ENCODE results near the gene HPCAL1. TPM values are rescaled to one million over a fixed set of nuclear protein-coding genes. Genes with fewer than 3 reads are reported as not detected.

Gene HPCAL1
- total and polyA plus RNA-seq, 2 experiments from 2014 or later: 8.3 to 25.4 TPM

DNA sequence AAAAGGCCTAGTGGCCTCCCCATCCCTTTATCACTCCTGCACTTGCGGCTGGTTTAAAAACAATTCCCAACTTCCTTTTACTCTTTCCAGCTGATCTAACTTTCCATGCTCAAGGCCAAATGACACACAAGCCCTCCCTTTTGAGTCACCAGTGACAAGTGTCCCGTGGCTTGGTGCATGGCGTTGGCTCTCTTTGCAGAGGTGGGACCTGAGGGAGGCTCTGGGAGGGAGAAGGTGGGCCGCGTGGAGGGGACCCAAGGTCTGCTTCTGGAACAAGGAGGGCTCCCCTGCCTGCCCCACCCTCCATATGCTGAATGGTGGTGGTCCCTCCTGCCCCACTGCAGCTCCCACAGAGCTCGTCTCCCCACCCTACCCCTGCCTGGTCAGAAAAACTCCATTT lies 30.8 kb upstream of the HPCAL1 start:
- Mint-ChIP-seq H3K27ac (no peak overlapping the region), H3K27me3 (ENCODE audit: insufficient read depth, low read depth, poor library complexity) (peaks cover 7% of the 10 kb centered on the region), H3K4me1 (peaks cover 2% of the 10 kb centered on the region; the same call in 1 of the 3 replicates), H3K9me3 (no peaks in the 10 kb centered on the region), H3K4me3 (no peak overlapping the region), H3K36me3 (ENCODE audit: low read depth) (no peaks in the 10 kb centered on the region)
- no peak for ATAC-seq
- no peaks in the 10 kb centered on the region for H3K4me1 ChIP-seq (ENCODE audit: insufficient read depth)
- no peaks in the 10 kb centered on the region for H4K20me1 ChIP-seq (replicated peaks; ENCODE audit: insufficient read depth)
- no peaks in the 10 kb centered on the region for H3K36me3 ChIP-seq (ENCODE audit: insufficient read depth)
- no peaks in the 10 kb centered on the region for H3K9me2 ChIP-seq (ENCODE audit: insufficient read depth)
- H3K27me3 ChIP-seq (ENCODE audit: insufficient read depth): no peaks in the 10 kb centered on the region
- no peak for TF ChIP-seq ZNF331 (CRISPR knock-in tag; IDR thresholded peaks at IDR 0.05; ENCODE audit: low read depth)
- TF ChIP-seq, protein P1, sequence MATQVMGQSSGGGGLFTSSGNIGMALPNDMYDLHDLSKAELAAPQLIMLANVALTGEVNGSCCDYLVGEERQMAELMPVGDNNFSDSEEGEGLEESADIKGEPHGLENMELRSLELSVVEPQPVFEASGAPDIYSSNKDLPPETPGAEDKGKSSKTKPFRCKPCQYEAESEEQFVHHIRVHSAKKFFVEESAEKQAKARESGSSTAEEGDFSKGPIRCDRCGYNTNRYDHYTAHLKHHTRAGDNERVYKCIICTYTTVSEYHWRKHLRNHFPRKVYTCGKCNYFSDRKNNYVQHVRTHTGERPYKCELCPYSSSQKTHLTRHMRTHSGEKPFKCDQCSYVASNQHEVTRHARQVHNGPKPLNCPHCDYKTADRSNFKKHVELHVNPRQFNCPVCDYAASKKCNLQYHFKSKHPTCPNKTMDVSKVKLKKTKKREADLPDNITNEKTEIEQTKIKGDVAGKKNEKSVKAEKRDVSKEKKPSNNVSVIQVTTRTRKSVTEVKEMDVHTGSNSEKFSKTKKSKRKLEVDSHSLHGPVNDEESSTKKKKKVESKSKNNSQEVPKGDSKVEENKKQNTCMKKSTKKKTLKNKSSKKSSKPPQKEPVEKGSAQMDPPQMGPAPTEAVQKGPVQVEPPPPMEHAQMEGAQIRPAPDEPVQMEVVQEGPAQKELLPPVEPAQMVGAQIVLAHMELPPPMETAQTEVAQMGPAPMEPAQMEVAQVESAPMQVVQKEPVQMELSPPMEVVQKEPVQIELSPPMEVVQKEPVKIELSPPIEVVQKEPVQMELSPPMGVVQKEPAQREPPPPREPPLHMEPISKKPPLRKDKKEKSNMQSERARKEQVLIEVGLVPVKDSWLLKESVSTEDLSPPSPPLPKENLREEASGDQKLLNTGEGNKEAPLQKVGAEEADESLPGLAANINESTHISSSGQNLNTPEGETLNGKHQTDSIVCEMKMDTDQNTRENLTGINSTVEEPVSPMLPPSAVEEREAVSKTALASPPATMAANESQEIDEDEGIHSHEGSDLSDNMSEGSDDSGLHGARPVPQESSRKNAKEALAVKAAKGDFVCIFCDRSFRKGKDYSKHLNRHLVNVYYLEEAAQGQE (IDR thresholded peaks at IDR 0.05; ENCODE audit: unreplicated experiment): no peak
- TF ChIP-seq, protein P2, sequence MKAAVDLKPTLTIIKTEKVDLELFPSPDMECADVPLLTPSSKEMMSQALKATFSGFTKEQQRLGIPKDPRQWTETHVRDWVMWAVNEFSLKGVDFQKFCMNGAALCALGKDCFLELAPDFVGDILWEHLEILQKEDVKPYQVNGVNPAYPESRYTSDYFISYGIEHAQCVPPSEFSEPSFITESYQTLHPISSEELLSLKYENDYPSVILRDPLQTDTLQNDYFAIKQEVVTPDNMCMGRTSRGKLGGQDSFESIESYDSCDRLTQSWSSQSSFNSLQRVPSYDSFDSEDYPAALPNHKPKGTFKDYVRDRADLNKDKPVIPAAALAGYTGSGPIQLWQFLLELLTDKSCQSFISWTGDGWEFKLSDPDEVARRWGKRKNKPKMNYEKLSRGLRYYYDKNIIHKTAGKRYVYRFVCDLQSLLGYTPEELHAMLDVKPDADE (IDR thresholded peaks at IDR 0.05): no peak
- TF ChIP-seq CREB1 (CRISPR knock-in tag; IDR thresholded peaks at IDR 0.05; ENCODE audit: low read depth): no peak
- no peak for TF ChIP-seq STAT1 (IDR thresholded peaks at IDR 0.05; ENCODE audit: unreplicated experiment)
- TF ChIP-seq, protein P3, sequence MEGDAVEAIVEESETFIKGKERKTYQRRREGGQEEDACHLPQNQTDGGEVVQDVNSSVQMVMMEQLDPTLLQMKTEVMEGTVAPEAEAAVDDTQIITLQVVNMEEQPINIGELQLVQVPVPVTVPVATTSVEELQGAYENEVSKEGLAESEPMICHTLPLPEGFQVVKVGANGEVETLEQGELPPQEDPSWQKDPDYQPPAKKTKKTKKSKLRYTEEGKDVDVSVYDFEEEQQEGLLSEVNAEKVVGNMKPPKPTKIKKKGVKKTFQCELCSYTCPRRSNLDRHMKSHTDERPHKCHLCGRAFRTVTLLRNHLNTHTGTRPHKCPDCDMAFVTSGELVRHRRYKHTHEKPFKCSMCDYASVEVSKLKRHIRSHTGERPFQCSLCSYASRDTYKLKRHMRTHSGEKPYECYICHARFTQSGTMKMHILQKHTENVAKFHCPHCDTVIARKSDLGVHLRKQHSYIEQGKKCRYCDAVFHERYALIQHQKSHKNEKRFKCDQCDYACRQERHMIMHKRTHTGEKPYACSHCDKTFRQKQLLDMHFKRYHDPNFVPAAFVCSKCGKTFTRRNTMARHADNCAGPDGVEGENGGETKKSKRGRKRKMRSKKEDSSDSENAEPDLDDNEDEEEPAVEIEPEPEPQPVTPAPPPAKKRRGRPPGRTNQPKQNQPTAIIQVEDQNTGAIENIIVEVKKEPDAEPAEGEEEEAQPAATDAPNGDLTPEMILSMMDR (conservative IDR thresholded peaks at IDR 0.05; ENCODE audit: low read depth in 2 of 2): no peak
- no peak for TF ChIP-seq NANOG (IDR thresholded peaks at IDR 0.05; ENCODE audit: borderline replicate concordance)
- TF ChIP-seq EZH2phosphoT487 (IDR thresholded peaks at IDR 0.05; ENCODE audit: unreplicated experiment): no peak
- TF ChIP-seq ZNF114 (CRISPR knock-in tag; IDR thresholded peaks at IDR 0.05): no peak
- TF ChIP-seq, protein P4, sequence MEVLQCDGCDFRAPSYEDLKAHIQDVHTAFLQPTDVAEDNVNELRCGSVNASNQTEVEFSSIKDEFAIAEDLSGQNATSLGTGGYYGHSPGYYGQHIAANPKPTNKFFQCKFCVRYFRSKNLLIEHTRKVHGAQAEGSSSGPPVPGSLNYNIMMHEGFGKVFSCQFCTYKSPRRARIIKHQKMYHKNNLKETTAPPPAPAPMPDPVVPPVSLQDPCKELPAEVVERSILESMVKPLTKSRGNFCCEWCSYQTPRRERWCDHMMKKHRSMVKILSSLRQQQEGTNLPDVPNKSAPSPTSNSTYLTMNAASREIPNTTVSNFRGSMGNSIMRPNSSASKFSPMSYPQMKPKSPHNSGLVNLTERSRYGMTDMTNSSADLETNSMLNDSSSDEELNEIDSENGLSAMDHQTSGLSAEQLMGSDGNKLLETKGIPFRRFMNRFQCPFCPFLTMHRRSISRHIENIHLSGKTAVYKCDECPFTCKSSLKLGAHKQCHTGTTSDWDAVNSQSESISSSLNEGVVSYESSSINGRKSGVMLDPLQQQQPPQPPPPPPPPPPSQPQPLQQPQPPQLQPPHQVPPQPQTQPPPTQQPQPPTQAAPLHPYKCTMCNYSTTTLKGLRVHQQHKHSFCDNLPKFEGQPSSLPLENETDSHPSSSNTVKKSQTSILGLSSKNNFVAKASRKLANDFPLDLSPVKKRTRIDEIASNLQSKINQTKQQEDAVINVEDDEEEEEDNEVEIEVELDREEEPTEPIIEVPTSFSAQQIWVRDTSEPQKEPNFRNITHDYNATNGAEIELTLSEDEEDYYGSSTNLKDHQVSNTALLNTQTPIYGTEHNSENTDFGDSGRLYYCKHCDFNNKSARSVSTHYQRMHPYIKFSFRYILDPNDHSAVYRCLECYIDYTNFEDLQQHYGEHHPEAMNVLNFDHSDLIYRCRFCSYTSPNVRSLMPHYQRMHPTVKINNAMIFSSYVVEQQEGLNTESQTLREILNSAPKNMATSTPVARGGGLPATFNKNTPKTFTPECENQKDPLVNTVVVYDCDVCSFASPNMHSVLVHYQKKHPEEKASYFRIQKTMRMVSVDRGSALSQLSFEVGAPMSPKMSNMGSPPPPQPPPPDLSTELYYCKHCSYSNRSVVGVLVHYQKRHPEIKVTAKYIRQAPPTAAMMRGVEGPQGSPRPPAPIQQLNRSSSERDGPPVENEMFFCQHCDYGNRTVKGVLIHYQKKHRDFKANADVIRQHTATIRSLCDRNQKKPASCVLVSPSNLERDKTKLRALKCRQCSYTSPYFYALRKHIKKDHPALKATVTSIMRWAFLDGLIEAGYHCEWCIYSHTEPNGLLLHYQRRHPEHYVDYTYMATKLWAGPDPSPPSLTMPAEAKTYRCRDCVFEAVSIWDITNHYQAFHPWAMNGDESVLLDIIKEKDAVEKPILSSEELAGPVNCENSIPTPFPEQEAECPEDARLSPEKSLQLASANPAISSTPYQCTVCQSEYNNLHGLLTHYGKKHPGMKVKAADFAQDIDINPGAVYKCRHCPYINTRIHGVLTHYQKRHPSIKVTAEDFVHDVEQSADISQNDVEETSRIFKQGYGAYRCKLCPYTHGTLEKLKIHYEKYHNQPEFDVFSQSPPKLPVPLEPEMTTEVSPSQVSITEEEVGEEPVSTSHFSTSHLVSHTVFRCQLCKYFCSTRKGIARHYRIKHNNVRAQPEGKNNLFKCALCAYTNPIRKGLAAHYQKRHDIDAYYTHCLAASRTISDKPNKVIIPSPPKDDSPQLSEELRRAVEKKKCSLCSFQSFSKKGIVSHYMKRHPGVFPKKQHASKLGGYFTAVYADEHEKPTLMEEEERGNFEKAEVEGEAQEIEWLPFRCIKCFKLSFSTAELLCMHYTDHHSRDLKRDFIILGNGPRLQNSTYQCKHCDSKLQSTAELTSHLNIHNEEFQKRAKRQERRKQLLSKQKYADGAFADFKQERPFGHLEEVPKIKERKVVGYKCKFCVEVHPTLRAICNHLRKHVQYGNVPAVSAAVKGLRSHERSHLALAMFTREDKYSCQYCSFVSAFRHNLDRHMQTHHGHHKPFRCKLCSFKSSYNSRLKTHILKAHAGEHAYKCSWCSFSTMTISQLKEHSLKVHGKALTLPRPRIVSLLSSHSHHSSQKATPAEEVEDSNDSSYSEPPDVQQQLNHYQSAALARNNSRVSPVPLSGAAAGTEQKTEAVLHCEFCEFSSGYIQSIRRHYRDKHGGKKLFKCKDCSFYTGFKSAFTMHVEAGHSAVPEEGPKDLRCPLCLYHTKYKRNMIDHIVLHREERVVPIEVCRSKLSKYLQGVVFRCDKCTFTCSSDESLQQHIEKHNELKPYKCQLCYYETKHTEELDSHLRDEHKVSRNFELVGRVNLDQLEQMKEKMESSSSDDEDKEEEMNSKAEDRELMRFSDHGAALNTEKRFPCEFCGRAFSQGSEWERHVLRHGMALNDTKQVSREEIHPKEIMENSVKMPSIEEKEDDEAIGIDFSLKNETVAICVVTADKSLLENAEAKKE (CRISPR knock-in tag; IDR thresholded peaks at IDR 0.05): no peak
- TF ChIP-seq POLR2AphosphoS5 (IDR thresholded peaks at IDR 0.05; ENCODE audit: low read depth): no peak
- no peak for TF ChIP-seq JUNB (IDR thresholded peaks at IDR 0.05; ENCODE audit: unreplicated experiment)
- no peak for TF ChIP-seq EZH2 (IDR thresholded peaks at IDR 0.05; ENCODE audit: low read depth, unreplicated experiment)
- no peak overlapping the region for H3K4me3 ChIP-seq
- no peak for DNase-seq (ENCODE audit: low spot score)
- H2AFZ ChIP-seq: no peak overlapping the region
- H3K79me2 ChIP-seq (replicated peaks; ENCODE audit: insufficient read depth): no peaks in the 10 kb centered on the region
- H3F3A ChIP-seq (replicated peaks; ENCODE audit: low read depth): no peaks in the 10 kb centered on the region
- no peak overlapping the region for H3K27ac ChIP-seq (ENCODE audit: low read depth)
- H3K4me2 ChIP-seq: no peak overlapping the region

All from GM23338 (cell line).